Left lung (tissue), 10 donors: ENCODE data around the gene GTF2A1. TPM values are rescaled to one million over a fixed set of nuclear protein-coding genes. Genes with fewer than 3 reads are reported as not detected.
"Not testable (repeated sequence)": the region's sequence is repeated elsewhere in the genome, so short reads cannot be mapped to it uniquely, and the experiment has no call there.

Experiments
- ATAC-seq: fragments of 200-7000 bp; cut with Tn5 transposase; one replicate; pipeline ENCODE4 v1.9.1; 2020; ENCODE audit warnings: moderate library complexity
- DNase-seq, 4 donors: peaks; one replicate each; pipeline ENCODE4 v3.0.0-alpha.2; 2013 to 2020
- H3K27ac ChIP-seq, 2 donors: fragments of 200-600 bp; sonication (generic) in 1 of 2; one replicate each; pipeline versions ENCODE4 v1.5.0 to v1.8.0; 2020 to 2021
- H3K27me3 ChIP-seq, 2 donors: fragments of 200-600 bp; sonication (generic) in 1 of 2; one replicate each; pipeline versions ENCODE4 v1.5.0 to v1.8.0; 2020 to 2021
- H3K36me3 ChIP-seq, 2 donors: fragments of 200-600 bp; sonication (generic) in 1 of 2; one replicate each; pipeline versions ENCODE4 v1.5.0 to v1.8.0; 2020 to 2021
- H3K4me1 ChIP-seq, 2 donors: fragments of 200-600 bp; one replicate each; pipeline ENCODE4 v1.8.0; 2021
- H3K4me3 ChIP-seq, 2 donors: fragments of 200-600 bp; sonication (generic) in 1 of 2; one replicate each; pipeline versions ENCODE4 v1.5.0 to v1.8.0; 2020 to 2021; ENCODE audit warnings: mild to moderate bottlenecking in 1 of 2
- H3K9me3 ChIP-seq, 2 donors: fragments of 200-600 bp; sonication (generic) in 1 of 2; one replicate each; pipeline versions ENCODE4 v1.5.0 to v1.8.0; 2020 to 2021
- intact Hi-C, 2 donors: fragments of 100-400 bp; cut with DNase I; formaldehyde crosslinking; loops; one replicate each; pipeline versions ENCODE4 v1.11.2 to v1.14.2; 2022
- polyA plus RNA-seq, 6 donors: library from polyadenylated mRNA; unstranded; fragments of 120-200 nt; gene quantifications; one replicate each; pipeline ENCODE4 v1.2.1, GENCODE V29; 2013; ENCODE audit not compliant: insufficient read length in 6 of 6
- total RNA-seq, 2 donors: library from RNA; stranded (reverse); fragmentation: NEBNext Ultra II Directional; extraction: Animal tissue kit (Norgen Biotek cat#: 25700); gene quantifications; one replicate each; pipeline ENCODE4 v1.2.1, GENCODE V29; 2021
- TF ChIP-seq, protein P1 (sequence below), 2 donors: fragments of 200-600 bp; sonication (generic) in 1 of 2; IDR thresholded peaks; one replicate each; pipeline versions ENCODE4 v1.5.0 to v1.8.0; 2021; ENCODE audit warnings: antibody characterized with exemption in 2 of 2
- donor health status: DM: no; HTN: yes; CAD: no.
- donor health status: DM: no; HTN: no; CAD: no.

The GTF2A1 gene
- total and polyA plus RNA-seq, 8 donors = 26.0 to 41.8 (median 33.3) TPM

DNA sequence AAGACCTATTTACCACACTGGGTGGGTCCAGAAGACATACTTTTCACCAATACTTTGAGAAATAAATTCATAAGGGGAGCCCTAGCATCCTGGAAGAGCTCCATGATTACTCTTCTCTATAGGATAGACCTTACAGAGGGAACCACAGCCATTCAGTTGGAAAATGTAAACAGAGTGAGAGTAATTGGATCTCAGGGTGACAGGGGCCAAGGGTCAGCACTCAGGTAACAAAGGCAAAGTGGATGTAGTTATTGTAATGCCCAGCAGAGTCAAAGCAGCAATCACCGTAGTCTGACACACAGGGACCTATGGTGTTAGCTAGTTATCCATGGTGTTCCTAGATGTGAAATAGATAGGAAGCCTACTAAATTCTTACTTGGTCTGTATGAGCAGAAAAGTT, 10.8 kb upstream of the GTF2A1 start:
- intact Hi-C loops = no loop called here
- H3K27ac ChIP-seq = no peak overlapping the region
- no peaks in the 10 kb centered on the region for H3K27me3 ChIP-seq
- ATAC-seq (no peak), DNase-seq (no peak)
- no peaks in the 10 kb centered on the region for H3K9me3 ChIP-seq
- H3K36me3 ChIP-seq = no peaks in the 10 kb centered on the region
- no peak overlapping the region for H3K4me3 ChIP-seq
- H3K4me1 ChIP-seq = no peaks in the 10 kb centered on the region
- TF ChIP-seq, protein P1, sequence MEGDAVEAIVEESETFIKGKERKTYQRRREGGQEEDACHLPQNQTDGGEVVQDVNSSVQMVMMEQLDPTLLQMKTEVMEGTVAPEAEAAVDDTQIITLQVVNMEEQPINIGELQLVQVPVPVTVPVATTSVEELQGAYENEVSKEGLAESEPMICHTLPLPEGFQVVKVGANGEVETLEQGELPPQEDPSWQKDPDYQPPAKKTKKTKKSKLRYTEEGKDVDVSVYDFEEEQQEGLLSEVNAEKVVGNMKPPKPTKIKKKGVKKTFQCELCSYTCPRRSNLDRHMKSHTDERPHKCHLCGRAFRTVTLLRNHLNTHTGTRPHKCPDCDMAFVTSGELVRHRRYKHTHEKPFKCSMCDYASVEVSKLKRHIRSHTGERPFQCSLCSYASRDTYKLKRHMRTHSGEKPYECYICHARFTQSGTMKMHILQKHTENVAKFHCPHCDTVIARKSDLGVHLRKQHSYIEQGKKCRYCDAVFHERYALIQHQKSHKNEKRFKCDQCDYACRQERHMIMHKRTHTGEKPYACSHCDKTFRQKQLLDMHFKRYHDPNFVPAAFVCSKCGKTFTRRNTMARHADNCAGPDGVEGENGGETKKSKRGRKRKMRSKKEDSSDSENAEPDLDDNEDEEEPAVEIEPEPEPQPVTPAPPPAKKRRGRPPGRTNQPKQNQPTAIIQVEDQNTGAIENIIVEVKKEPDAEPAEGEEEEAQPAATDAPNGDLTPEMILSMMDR (IDR thresholded peaks at IDR 0.05) = no peak

DNA sequence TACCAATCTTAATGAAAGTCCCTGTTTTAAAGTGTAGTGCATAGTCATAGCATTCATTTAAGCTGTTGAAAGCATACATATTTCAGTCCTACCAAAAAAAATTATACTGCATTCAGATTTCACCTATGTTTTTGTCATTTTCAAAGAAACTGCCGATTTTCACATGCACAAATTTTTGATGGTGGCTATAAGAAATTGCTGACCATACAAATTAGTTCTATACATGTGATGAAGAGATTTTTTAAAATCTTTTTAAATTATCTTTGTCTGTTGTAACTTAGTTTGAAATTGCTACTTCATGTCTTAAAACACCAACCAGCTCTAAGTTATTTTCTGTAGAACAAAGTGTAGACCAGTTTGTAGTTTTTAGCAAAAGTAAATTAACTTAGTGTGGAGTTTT, 3.5 kb upstream of the GTF2A1 start:
- DNase-seq (no peak), ATAC-seq (no peak)
- intact Hi-C loops = no loop called here

DNA sequence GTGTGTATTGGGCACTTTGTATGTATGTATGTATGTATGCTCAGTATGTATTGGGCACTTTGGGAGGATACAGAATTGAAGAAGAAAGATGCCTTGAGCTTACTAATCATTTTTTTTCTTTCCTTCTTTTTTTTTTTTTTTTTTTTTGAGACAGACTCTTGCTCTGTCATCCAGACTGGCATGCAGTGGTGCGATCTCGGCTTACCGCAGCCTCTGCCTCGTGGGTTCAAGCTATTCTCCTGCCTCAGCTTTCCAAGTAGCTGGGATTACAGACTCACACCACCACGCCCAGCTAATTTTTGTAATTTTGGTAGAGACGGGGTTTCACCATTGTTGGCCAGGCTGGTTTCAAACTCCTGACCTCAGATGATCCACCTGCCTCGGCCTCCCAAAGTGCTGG, 3.0 kb upstream of the GTF2A1 start:
- H3K27ac ChIP-seq, ATAC-seq, DNase-seq, H3K4me3 ChIP-seq, H3K36me3 ChIP-seq, H3K27me3 ChIP-seq, H3K9me3 ChIP-seq, intact Hi-C loops: not testable (repeated sequence)
- peaks cover 0 to 14% of the 10 kb centered on the region in 2 donors for H3K4me1 ChIP-seq

More for the DNA sequence above, 3.5 kb upstream of the GTF2A1 start:
- peaks cover 0 to 12% of the 10 kb centered on the region in 2 donors for H3K4me1 ChIP-seq
- H3K9me3 ChIP-seq = no peaks in the 10 kb centered on the region
- H3K4me3 ChIP-seq = no peak overlapping the region
- TF ChIP-seq, protein P1 (IDR thresholded peaks at IDR 0.05) = no peak
- H3K27ac ChIP-seq = no peak overlapping the region
- no peaks in the 10 kb centered on the region for H3K36me3 ChIP-seq
- H3K27me3 ChIP-seq = no peaks in the 10 kb centered on the region

DNA sequence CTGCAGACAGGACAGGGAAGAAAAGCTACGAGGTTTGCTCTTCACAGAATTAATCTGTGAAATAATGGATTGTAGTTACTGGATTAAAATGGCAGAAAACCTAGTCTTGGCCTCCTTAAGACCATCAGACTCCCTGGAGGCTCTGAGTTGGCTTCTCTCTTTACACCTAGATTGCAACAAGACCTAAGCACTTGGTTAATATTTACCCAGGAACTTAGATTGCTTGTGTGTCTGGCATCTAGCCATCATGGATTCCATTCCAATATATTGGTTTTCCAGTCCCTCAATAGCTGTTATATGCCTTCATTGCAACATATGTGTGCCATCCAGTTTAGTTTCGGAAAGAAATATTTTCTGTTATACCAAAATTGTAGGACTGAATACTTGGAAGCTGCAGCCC, 1.9 kb upstream of the GTF2A1 start:
- Histone ChIP-seq H3K4me3 (no peak overlapping the region), H3K9me3 (no peaks in the 10 kb centered on the region), H3K36me3 (no peaks in the 10 kb centered on the region), H3K4me1 (peaks cover 0 to 25% of the 10 kb centered on the region in 2 donors), H3K27me3 (no peaks in the 10 kb centered on the region), H3K27ac (no peak overlapping the region)
- DNase-seq (peak in 1 of 4 donors; percentile 22), ATAC-seq (no peak)
- intact Hi-C loops = no loop called here
- TF ChIP-seq, protein P1 (IDR thresholded peaks at IDR 0.05) = no peak

DNA sequence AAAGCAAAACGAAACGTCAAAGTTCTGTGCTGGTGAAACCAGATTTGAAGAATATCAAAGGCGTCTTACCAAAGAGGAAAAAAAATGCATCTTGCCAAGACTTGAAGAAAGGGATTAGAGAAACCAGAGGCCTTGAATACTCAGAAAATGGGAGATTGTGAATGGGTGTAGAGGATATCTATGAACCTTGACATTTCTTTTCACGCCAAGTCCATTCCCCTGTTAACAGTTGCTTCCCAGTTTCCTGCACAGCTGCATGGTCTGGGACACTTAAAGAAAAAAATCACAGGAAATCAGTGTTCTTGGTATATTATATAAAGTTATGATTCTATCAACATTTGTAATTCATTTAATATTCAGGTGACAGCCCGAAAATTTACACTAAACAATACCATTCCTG, 1.4 kb upstream of the GTF2A1 start:
- intact Hi-C loops = no loop called here

More for the DNA sequence above, 1.4 kb upstream of the GTF2A1 start:
- Histone ChIP-seq H3K27me3 (no peaks in the 10 kb centered on the region), H3K4me1 (peaks cover 0 to 31% of the 10 kb centered on the region in 2 donors), H3K36me3 (no peaks in the 10 kb centered on the region), H3K9me3 (no peaks in the 10 kb centered on the region), H3K27ac (peak overlapping the region; percentile 100), H3K4me3 (peak overlapping the region in 1 of 2 donors; percentile 64)
- no peak for ATAC-seq
- TF ChIP-seq, protein P1 (IDR thresholded peaks at IDR 0.05) = no peak
- no peak for DNase-seq
